ENCODE measurements around the gene NTN4. TPM values are rescaled to one million over a fixed set of nuclear protein-coding genes. Genes with fewer than 3 reads are reported as not detected.

The NTN4 gene
- total and polyA plus RNA-seq, 4 donors, result 3.2 to 30.5 (median 15.0) TPM

DNA sequence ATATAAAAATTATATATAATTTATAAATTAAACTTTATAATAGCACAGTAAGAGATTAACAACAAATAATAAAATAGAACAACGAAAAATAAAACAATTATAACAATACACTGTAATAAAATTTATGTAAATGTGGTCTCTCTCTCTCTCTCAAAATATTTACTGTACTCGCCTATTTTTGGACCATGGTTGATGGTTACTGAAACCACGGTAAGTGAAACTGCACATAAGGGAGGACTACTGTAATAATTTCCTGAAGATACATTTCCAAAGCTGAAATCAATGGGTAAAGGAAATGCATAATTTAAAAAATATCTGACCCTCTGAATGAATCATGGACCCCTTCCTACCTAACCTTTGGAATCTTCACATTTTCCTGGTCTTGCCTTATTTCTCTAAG is 48.9 kb downstream of the NTN4 start:
- peaks cover 0 to 1% (median 0%) of the 10 kb centered on the region in 4 donors for H3K4me1 ChIP-seq (ENCODE audit: control insufficient read depth in 4 of 4, insufficient read depth in 4 of 4, low read length in 3 of 4)
- peaks cover 0 to 7% (median 4%) of the 10 kb centered on the region in 4 donors for H3K36me3 ChIP-seq (ENCODE audit: control insufficient read depth in 4 of 4, insufficient read depth in 3 of 4, low read depth in 1 of 4, low read length in 3 of 4)
- TF ChIP-seq RAD21 (IDR thresholded peaks at IDR 0.05) (no peak), FOXA1 (IDR thresholded peaks at IDR 0.05) (no peak), REST (IDR thresholded peaks at IDR 0.05) (no peak), ZBTB33 (IDR thresholded peaks at IDR 0.05) (no peak), HNF4G (IDR thresholded peaks at IDR 0.05) (no peak), FOXA2 (IDR thresholded peaks at IDR 0.05) (no peak), YY1 (IDR thresholded peaks at IDR 0.05) (no peak), TAF1 (conservative IDR thresholded peaks at IDR 0.05) (no peak)
- TF ChIP-seq, protein P1, sequence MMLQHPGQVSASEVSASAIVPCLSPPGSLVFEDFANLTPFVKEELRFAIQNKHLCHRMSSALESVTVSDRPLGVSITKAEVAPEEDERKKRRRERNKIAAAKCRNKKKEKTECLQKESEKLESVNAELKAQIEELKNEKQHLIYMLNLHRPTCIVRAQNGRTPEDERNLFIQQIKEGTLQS (IDR thresholded peaks at IDR 0.05), result no peak
- H3K27me3 ChIP-seq (ENCODE audit: control insufficient read depth in 4 of 4, insufficient read depth in 4 of 4, low read length in 3 of 4), result no peaks in the 10 kb centered on the region
- WGBS, result 80% methylated on average over 3 of the region's 3 CpGs
- H3K9me3 ChIP-seq (ENCODE audit: control insufficient read depth in 4 of 4, low read length in 3 of 4), result peaks cover 0 to 2% (median 0%) of the 10 kb centered on the region in 4 donors
- no peak overlapping the region for H3K9ac ChIP-seq (ENCODE audit: low read depth in 1 of 2, low read length in 2 of 2)
- H3K4me3 ChIP-seq (ENCODE audit: low read depth in 1 of 3, low read length in 3 of 3), result no peak overlapping the region
- DNase-seq (ENCODE audit: low spot score), result no peak
- no peak overlapping the region for H3K27ac ChIP-seq (ENCODE audit: low read depth in 1 of 2, low read length in 2 of 2)

DNA sequence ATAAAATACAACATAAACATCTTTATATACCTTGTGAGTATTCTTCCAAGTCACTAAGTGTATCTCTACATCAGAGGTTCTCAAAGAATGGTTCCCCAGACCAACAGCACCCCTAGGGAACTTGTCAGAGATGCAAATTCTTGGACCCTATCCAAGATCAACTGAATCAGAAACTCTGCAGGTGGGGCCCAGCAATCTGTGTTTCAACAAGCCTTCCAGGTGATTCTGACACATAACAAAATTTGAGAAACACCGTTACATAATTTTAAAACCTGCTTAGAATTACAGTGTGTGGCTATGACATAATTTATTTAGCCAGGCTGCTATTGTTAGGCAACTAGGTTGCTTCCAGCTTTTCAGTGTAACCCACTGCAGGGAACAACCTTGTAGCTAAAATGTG is 49.8 kb downstream of the NTN4 start:
- no peak for DNase-seq (ENCODE audit: low spot score)
- no peak overlapping the region for H3K9ac ChIP-seq (ENCODE audit: low read depth in 1 of 2, low read length in 2 of 2)
- H3K4me1 ChIP-seq (ENCODE audit: control insufficient read depth in 4 of 4, insufficient read depth in 4 of 4, low read length in 3 of 4), result peaks cover 0 to 1% (median 0%) of the 10 kb centered on the region in 4 donors
- peaks cover 0 to 7% (median 5%) of the 10 kb centered on the region in 4 donors for H3K36me3 ChIP-seq (ENCODE audit: control insufficient read depth in 4 of 4, insufficient read depth in 3 of 4, low read depth in 1 of 4, low read length in 3 of 4)
- peaks cover 0 to 2% (median 0%) of the 10 kb centered on the region in 4 donors for H3K9me3 ChIP-seq (ENCODE audit: control insufficient read depth in 4 of 4, low read length in 3 of 4)
- TF ChIP-seq HNF4G (IDR thresholded peaks at IDR 0.05), result no peak
- TF ChIP-seq, protein P2, sequence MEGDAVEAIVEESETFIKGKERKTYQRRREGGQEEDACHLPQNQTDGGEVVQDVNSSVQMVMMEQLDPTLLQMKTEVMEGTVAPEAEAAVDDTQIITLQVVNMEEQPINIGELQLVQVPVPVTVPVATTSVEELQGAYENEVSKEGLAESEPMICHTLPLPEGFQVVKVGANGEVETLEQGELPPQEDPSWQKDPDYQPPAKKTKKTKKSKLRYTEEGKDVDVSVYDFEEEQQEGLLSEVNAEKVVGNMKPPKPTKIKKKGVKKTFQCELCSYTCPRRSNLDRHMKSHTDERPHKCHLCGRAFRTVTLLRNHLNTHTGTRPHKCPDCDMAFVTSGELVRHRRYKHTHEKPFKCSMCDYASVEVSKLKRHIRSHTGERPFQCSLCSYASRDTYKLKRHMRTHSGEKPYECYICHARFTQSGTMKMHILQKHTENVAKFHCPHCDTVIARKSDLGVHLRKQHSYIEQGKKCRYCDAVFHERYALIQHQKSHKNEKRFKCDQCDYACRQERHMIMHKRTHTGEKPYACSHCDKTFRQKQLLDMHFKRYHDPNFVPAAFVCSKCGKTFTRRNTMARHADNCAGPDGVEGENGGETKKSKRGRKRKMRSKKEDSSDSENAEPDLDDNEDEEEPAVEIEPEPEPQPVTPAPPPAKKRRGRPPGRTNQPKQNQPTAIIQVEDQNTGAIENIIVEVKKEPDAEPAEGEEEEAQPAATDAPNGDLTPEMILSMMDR (IDR thresholded peaks at IDR 0.05; ENCODE audit: low read depth, low read length, missing input control), result no peak
- TF ChIP-seq, protein P3, sequence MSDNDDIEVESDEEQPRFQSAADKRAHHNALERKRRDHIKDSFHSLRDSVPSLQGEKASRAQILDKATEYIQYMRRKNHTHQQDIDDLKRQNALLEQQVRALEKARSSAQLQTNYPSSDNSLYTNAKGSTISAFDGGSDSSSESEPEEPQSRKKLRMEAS (IDR thresholded peaks at IDR 0.05), result no peak
- no peak for TF ChIP-seq GABPA (IDR thresholded peaks at IDR 0.05 in 1 of 2, conservative IDR thresholded peaks at IDR 0.05 in 1 of 2)
- TF ChIP-seq ZBTB33 (IDR thresholded peaks at IDR 0.05), result no peak
- TF ChIP-seq FOXA2 (IDR thresholded peaks at IDR 0.05), result no peak
- no peak for TF ChIP-seq REST (IDR thresholded peaks at IDR 0.05)
- H3K4me3 ChIP-seq (ENCODE audit: low read depth in 1 of 3, low read length in 3 of 3), result no peak overlapping the region
- 92% methylated on average over 1 of the region's 1 CpG for WGBS
- no peaks in the 10 kb centered on the region for H3K27me3 ChIP-seq (ENCODE audit: control insufficient read depth in 4 of 4, insufficient read depth in 4 of 4, low read length in 3 of 4)
- H3K27ac ChIP-seq (ENCODE audit: low read depth in 1 of 2, low read length in 2 of 2), result no peak overlapping the region

Measured in liver (tissue), 9 donors.